Suppressor macrophage treated with lipopolysaccharide for 4 hours (primary cell): ENCODE results near the gene CYP46A1.

ENCODE experiments used
- DNase-seq: peaks from one replicate; pipeline ENCODE4 v3.0.0-alpha.2; 2020

CYP46A1 gene

DNA sequence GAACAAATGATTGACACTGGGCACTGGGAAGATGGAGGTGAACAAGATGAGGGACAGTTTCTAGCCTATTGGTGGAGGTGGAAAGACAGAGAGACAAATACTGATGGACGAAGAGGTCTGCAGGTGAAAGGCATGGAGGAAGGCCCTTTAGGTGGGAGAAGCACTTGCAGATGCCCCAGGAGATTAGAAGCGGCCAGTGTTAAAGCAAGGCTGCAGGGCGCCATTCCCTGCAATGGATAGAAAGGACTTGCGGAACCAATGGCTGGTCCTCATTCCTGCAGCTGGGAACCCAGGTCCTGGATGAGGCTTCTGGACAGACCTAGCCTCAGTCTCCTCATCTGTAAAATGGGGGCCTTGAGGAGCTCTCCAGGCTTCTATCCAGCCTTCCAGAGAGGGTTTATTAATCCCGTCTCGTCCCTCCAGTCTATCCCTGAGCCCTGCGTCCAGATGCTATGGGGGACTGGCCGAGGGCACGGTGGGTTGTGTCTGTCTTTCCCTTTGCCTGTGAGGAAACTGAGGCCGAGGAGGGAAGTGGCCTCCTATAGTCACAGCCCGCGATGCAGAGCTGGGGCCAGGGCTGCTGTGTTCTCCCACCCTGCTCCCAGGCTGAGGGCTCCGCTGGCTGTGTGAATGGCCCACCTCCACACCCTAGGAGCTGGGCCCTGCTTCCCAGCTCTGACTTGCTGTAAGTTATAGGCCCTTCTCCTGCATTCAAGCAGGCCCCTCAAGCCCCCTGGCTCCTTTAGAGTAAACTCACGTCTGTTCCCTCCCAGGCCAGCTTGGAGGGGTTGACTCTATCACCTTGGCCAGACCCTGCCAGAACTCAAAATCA, 33.0 kb downstream of the CYP46A1 start:
- DNase-seq = no peak

DNA sequence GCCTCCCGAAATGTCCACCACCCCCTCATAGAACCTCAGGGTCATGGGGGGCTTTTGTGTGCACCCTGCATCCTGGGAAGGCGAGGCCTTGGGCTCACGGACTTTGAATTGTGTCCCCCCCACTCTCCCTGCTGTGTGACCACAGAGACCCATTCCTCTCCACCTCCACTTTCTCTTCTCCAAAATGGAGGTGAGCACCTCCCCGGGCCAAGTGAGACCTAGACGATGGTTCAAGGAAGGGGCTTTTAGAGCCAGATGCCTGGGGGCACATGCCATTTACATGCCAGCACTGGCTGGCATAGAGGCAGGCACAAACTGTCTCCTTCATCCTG, 33.5 kb downstream of the CYP46A1 start:
- DNase-seq = no peak

DNA sequence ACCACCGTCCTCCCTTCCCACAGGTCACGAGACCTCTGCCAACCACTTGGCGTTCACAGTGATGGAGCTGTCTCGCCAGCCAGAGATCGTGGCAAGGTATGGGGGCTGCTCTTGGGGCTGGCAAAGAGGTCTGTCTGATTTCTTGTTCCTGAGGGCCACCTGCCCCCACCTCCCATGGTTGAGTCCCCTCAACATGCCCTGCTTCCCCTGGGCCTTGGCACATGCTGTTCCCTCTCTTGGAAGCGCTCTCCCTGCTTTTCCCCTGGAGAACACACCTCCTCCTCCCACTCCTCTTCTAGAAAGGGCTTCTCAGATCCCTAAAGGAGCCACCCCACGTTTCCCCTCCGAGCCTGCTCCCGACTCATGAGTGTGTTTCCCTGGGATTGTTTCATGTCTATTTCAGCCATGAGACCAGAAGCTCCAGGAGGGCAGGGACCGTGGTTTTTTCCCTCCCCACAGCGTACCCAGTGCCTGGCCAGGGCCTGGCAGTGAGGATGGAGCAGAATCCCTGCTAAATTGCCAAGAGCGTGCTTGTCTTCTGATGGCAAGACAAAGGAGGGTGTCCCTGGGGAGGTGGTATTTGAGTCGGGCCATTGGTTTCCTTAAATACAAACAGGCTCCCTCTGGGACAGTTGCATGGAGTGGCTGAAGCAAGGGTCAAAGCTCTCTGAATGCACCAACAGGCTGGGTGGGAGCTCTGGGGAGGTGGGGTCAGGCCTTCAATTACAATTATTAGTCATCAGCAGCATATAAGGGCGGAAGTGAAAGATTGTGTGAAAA, 34.1 kb downstream of the CYP46A1 start:
- DNase-seq = no peak

DNA sequence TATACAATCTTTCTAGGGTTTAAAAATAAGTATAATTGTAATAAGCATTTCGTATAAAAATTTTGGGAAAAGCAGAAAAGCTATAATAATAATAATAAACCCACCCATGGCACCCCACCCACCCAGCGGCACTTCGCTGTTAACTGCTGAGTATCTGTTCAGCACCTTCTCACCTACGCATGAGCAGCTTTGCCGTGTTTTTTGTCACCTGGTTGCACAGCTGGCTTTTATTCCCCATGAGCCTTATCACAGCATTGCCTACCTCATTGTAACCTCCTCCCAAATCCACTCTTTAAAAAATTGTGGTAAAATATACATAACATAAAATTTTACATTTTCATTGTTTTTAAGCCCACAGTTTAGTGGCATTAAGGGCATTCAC, 34.7 kb downstream of the CYP46A1 start:
- DNase-seq = no peak

DNA sequence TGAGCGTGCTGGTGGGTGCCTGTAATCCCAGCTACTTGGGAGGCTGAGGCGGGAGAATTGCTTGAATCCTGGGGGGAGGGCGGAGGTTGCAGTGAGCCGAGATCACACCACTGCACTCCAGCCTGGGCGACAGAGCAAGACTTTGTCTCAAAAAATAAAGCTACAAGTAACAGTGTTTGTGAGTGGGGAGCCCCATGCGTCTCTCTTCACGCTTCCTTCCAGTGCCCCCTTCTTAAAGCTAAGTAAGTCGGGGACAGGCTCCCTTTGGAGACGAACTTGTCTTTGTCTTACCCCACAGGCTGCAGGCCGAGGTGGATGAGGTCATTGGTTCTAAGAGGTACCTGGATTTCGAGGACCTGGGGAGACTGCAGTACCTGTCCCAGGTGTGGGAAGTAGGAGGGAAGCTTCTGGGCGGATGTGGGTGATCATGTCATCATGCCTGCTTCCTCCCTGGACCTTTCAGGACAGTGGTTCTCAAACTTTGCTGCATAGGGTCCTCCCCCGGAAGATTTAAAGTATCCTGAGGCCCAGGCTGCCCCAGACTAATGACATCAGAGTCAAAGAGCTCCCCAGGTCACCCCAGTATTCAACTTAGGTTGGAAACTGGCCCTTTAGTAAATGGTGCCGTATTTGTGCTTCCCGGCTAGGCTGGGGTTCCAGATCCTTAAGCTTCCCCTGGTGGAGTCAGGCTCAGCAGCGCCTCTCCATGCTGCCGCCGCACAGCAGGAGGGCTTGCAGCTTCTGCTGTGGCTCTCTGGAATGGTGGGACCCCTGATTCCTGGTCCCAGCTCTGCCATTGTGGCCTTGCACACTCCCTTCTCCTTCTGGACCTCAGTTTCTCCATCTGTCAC, 37.1 kb downstream of the CYP46A1 start:
- no peak for DNase-seq

DNA sequence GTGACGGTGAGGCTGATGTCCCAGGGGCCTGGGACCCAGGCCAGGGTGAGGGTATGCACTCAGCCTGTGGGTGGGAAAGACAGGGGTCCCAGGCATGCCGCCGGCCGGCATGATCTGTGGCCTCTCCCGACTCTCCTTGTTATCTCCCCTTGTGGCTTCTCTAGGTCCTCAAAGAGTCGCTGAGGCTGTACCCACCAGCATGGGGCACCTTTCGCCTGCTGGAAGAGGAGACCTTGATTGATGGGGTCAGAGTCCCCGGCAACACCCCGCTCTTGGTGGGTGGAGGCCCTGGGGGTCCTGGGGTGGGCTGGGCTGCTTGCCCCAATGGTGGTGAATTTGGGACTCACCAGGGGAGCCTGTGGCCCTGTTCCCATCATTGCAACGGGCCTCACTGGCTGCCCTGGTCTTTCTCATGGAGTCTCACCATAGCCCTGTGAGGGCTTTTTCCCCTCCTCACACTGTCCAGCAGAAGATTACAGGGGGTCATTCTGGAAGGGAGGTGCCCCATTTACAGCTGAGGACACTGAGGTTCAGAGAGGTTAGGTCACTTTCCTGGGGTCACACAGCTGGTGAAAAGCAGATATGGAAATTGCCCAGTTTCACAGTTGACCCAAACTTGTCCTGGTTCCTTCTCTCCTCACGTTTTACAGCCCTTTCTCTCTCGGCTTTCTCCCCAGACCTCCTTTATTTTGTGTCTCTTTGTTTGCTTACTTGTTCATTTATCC, 37.9 kb downstream of the CYP46A1 start:
- DNase-seq = no peak

DNA sequence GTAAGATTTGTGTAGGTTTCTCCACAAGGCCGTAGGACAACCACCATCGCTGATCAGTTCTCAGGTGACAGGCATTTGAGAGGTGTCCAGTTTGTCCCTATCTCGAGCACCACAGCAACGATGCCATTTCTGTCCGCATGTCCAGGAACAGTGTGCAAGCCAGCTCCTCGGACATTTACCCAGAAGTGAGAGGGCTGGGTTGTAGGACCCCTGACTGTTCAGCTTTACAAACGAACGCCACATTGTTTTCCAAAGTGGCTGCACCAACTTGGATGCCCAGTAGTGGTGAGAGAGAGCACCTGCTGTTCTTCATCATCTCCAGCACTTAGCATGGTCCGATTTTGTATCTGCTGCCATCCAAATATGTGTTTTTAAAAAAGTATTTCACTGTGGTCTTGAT, 38.6 kb downstream of the CYP46A1 start:
- no peak for DNase-seq

DNA sequence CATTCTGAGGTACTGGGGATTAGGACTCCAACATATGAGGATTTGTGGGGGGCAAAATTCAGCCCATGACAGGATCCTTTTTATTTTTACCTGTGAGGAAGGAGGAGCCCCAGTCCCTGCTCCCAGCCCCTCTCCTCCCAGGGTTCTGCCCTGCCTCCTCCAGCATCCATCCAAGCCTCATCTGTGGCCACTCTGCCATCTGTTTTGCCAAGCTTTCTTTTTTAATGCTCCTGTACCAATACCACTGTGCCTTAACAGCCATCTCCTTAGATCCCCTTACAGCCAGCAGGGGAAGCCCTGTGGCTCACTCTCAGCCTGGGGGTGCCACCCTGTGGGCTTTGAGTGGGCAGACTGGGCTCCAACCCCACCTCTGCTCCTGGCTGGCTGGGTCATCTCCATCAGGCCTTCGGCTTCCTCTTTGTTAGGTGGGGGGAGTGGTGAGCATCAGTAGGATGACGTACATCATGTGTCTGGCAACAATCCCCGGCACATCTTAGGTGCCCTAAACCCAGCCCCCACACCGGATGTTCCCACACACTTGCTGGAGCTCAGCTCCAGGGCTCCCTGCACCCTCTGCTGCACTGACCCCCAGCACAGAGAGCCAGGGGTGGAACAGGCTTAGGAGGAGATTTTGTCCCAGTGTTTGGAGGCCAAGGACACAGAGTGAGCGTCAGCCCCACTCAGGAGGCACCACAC, 40.2 kb downstream of the CYP46A1 start:
- no peak for DNase-seq

DNA sequence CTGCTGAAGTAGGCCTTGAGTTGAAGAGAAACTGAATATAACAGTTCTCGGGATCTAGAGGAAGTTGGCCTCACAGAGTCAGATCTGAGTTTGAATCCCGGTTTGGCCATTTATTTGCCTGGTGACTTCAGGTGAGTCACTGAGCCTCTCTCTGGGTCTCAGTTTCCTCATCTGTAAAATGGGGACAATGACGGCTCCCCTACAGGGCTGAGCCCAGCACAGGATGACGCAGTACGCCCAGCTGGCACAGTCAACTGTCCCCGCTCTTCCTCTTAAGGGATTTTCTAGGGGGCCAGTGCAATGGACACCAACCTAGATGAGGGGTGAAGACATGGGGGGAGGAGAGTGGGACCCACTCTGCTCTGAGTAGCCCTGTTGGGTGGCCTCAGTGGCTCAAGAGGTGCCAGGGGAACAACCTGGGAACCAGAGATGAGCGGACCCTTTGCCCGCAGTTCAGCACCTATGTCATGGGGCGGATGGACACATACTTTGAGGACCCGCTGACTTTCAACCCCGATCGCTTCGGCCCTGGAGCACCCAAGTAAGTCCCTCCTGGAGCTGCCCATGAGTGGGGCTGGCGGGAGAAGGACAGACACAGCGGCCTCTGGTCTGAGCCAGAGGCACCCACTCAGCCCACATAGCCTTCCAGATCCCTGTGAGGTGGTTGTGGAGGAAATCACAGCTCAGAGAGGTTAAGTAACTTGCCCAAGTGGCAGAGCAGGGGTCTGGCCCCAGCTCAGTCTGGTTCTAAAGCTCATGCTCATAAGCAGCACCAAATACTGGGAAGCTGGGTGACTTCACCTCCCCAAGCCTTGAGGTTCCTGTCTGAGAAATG, 41.1 kb downstream of the CYP46A1 start:
- DNase-seq = no peak

DNA sequence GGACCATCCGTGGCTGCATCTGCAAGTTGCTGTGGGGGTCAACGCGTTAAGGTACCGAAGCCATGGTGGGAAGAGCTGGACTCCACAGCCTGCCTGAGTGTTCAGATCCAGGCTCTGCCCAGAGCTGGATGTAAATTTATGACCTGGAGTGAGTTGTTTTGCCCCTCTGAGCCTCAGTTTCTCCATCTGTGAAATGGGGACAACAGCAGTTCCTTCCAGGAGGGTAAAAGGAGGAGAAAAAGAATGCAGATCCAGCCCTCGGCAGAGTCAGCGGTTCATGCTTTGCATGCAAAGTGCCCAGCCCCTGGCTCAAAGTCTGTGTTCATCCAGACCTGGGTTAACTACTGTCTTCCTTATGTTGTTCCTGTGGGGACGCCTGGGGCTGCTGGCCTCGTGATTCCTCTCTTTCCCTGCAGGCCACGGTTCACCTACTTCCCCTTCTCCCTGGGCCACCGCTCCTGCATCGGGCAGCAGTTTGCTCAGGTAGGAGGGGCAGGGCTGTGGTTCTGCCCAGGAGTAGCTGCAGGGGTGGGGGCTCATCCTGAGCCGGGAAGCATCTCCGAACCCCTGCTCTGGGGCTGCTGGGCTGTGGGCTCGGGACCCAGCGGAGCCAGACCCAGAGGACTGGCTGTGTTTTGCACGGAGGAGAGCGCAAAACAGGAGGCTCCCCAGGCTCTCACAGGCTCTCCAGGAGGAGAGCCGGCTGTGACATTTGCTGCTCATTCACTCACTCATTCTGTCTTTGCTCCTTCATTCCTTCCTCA, 41.9 kb downstream of the CYP46A1 start:
- no peak for DNase-seq

DNA sequence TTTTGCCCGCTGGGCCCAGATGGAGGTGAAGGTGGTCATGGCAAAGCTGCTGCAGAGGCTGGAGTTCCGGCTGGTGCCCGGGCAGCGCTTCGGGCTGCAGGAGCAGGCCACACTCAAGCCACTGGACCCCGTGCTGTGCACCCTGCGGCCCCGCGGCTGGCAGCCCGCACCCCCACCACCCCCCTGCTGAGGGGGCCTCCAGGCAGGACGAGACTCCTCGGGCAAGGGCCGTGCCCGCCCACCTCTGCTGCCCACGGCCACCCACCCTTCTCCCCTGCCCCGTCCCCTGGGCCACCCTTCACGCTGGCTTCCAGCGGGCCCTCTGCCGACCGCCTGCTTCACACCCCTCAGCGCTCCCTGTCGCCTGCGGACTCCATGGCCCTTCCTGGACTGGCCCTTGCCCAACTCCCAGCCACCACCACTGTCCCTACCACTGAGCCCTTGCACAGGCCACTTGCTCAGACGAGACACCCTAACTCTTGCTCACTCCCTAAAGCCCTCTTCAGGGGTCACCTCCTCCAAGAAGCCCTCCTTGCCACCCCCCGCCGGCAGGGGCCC, 42.5 kb downstream of the CYP46A1 start:
- no peak for DNase-seq

DNA sequence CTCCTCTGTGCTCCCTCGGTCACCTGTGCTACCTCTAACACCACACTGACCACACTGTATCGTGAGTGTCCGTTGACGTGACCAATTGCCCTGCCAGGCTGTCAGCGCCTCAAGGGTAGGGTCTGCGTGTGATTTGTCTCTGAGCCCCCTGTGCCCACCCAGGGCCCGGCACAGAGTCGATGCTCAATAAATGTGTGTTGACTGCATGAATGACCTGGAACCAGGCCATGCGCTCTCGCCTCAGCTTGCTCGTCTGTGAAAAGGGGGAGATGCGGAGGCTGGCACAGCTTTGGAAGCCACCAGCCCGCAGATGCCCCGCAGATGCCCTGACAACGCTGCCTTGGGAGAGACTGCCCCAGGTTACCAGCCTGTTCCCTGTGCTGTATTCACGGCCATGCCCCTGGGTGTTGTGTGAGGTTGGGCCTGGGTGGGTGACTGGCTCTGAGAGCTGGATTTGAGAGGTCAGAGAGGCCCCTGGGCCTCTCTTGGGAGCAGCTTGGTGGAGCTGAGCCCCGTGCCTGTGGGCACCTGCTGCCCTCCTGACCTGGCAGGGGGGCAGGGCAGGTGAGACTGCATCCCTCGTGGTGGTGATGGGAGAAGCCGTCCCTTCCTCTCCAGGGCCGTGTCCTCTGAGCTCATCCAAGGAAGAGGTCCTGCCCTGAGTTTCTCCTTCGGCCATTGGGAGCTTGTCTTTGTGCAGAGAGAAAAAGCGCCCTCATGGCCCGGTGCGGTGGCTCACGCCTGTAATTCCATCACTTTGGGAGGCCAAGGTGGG, 43.2 kb downstream of the CYP46A1 start:
- DNase-seq = no peak

DNA sequence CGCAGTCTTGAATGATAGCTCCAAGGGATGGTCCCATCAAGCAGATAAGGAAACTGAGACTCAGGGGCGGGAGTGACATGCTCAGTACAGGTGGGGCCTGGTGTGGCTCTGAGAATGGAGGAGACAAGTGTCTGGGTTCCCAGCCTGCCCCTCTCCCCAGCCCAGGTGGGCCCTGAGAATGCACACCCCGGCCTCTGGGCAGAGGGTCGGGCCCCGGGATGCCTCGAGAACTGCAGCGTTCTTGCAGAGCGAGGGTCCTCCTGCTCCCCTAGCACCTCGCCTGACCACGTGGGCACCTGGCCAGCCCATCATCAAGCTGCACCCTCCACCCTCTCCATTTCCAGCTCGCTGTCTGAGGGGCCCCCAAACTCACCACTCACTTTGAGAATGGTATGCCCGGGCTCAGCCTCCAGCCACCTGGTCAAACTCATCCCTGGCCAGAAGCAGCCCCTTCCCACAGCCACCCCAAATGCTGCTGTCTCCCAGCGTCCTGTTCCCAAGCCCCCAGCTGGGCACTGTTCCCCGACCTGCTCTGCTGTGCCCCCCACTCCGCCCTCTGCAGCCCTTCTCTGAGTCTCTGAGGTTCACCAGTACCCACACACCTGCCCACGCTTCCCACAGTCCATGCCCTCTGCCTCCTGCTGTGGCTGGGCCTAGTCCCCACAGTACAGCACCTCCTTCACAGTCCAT, 44.3 kb downstream of the CYP46A1 start:
- no peak for DNase-seq

DNA sequence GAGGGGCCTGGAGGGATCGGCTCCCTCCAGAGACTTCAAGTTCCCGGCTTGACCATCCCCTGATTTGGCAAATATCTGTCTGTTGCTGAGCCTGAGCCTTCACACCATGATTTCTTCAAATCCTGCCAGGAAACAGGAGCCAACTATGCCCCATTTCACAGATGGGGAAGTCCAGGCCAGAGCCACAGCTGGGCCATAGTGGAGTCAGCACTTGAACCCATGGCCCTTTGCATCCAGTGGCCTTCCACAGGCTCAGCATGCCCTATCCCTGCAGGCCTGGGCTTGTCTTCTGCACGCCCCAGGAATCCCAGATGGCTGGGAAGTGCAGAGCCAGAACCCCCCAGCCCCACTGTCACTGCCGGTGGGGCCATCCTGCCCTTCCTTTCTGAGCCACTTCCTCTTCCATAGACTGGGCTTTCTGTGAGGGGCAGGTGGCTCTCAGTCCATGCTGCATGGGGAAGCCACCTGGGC, 44.9 kb downstream of the CYP46A1 start:
- no peak for DNase-seq

DNA sequence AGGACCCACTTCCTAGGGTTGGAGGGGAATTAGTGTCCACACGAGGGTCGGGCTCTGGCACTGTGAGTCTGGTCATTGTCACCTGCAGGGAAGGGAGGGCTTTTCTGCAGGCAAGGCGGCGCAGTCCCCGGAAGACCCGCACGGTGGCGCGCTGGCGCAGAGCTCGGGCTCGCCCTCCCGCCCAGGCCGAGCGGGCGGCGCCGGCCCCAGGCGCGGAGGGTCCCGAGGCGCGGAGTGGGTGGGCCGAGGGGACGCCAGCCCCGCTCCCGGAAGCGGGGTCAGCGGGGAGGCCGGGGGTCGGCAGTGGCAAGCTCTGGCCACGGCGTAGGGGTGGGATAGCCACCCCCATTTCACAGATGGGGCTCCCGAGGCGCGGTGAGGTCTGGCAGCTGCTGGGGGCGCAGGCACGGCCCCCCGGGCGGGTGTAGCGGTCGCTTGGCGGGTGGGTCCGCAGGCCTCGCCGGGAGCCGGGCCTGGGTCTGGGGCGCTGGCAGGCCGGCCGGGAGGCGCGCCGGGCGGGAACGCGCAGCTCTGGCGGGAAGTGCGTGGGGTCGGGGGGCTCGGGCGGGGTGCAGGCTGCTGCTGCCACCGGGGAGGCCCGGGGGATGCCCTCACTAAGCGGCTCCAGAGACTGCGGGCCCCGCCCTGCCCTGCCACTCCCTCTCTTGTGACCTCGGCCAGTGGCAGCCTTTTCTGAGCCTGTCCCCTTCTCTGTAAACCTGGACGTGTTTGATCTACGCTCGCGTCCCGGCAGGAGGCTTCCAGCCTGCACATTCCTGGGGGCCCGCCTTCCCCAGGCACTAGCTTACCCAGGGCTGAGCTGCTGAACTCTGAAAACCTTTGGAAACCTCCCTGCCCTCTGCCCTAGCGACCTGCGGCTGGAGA, 46.1 kb downstream of the CYP46A1 start:
- DNase-seq = peak; percentile 54

DNA sequence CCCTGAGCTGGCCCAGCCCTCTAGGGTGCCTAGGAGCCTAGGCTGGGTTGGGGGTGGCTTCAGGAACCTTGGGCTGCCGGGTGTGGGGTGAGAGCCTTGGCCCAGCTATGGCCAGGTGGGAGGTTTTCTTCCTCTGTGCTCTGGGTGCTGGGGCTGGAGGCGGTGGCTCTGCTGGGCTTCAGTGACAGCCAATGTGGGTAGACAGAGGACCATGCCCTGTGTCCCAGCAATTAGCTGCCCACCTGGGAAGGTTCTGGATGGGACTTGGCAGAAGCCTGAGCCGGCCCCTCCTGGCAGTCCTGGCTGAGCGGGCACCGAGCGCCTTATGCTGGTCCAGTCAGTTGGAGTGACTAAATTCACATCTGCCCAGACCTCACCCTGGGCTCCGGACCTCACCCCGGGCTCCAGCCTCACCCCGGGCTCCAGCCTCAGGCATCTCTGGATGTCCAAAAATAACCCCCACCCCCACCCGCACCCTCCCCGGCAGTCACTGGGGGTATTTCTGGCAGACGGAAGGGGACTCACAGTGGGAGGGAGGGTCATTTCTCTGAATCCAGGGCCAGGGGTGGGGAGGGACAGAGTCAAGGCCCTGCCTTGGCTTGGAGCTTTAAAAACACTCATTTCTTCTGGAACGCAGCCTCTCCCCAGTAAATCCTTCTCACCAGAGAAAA, 46.9 kb downstream of the CYP46A1 start:
- DNase-seq = no peak
